ENCODE results near the gene NET1. TPM values are rescaled to one million over a fixed set of nuclear protein-coding genes. Genes with fewer than 3 reads are reported as not detected.
"Not testable (repeated sequence)": the region's sequence is repeated elsewhere in the genome, so short reads cannot be mapped to it uniquely, and the experiment has no call there.

NET1 gene
- total RNA-seq, 1 donor from 2014 or later = 90.5 TPM

GRCh38 chr10:5376450-5376849 lies 35.9 kb upstream of the NET1 start:
- Histone ChIP-seq H3F3A (ENCODE audit: low read depth) (peaks cover under 1% of the 10 kb centered on the region), H3K36me3 (no peaks in the 10 kb centered on the region), H3K79me2 (ENCODE audit: low read depth) (no peaks in the 10 kb centered on the region), H3K27ac (no peak overlapping the region), H3K27me3 (no peaks in the 10 kb centered on the region), H3K4me2 (no peak overlapping the region), H3K4me1 (no peaks in the 10 kb centered on the region), H3K9me3 (ENCODE audit: low read depth) (no peaks in the 10 kb centered on the region), H3K4me3 (no peak overlapping the region), H2AFZ (replicated peaks) (no peak overlapping the region), H4K20me1 (ENCODE audit: low read depth) (no peaks in the 10 kb centered on the region), H3K9ac (no peak overlapping the region)
- DNase-seq (ENCODE audit: low spot score) = peak; percentile 16
- TF ChIP-seq EZH2 (IDR thresholded peaks at IDR 0.05) = no peak
- TF ChIP-seq, protein P1, sequence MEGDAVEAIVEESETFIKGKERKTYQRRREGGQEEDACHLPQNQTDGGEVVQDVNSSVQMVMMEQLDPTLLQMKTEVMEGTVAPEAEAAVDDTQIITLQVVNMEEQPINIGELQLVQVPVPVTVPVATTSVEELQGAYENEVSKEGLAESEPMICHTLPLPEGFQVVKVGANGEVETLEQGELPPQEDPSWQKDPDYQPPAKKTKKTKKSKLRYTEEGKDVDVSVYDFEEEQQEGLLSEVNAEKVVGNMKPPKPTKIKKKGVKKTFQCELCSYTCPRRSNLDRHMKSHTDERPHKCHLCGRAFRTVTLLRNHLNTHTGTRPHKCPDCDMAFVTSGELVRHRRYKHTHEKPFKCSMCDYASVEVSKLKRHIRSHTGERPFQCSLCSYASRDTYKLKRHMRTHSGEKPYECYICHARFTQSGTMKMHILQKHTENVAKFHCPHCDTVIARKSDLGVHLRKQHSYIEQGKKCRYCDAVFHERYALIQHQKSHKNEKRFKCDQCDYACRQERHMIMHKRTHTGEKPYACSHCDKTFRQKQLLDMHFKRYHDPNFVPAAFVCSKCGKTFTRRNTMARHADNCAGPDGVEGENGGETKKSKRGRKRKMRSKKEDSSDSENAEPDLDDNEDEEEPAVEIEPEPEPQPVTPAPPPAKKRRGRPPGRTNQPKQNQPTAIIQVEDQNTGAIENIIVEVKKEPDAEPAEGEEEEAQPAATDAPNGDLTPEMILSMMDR (IDR thresholded peaks at IDR 0.05) = no peak
- TF ChIP-seq EZH2phosphoT487 (IDR thresholded peaks at IDR 0.05) = no peak
- peaks cover 13% of the 10 kb centered on the region for H3K9me3 Mint-ChIP-seq
- no peak overlapping the region for H3K27ac Mint-ChIP-seq
- peaks cover 6% of the 10 kb centered on the region for H3K27me3 Mint-ChIP-seq (ENCODE audit: insufficient read depth, low read depth)
- H3K36me3 Mint-ChIP-seq = peaks cover 3% of the 10 kb centered on the region
- no peak overlapping the region for H3K4me3 Mint-ChIP-seq
- H3K4me1 Mint-ChIP-seq = peaks cover 8% of the 10 kb centered on the region

DNA sequence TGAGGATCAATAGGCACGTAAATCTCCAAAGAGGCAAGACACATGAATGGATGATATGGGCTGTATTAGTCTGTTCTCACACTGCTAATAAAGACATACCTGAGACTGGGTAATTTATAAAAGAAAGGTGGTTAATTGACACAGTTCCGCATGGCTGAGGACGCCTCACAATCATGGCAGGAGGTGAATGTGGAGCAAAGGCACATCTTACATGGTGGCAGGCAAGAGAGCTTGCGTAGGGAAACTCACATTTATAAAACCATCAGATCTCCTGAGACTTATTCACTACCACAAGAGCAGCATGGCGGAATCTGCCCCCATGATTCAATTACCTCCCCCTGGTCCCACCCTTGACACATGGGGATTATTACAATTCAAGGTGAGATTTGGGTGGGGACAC lies 33.2 kb upstream of the NET1 start:
- H3F3A ChIP-seq (ENCODE audit: low read depth); H3K79me2 ChIP-seq (ENCODE audit: low read depth); H3K4me3 Mint-ChIP-seq; H3K9ac ChIP-seq; H3K4me1 Mint-ChIP-seq; H3K27ac ChIP-seq; H3K4me2 ChIP-seq; H2AFZ ChIP-seq (replicated peaks); H3K27me3 ChIP-seq; H3K27me3 Mint-ChIP-seq (ENCODE audit: insufficient read depth, low read depth); H3K4me3 ChIP-seq; H3K36me3 Mint-ChIP-seq; H3K9me3 Mint-ChIP-seq; H3K27ac Mint-ChIP-seq; H3K9me3 ChIP-seq (ENCODE audit: low read depth); H3K4me1 ChIP-seq; H3K36me3 ChIP-seq; DNase-seq (ENCODE audit: low spot score); H4K20me1 ChIP-seq (ENCODE audit: low read depth): not testable (repeated sequence)

GRCh38 chr10:5380395-5380794 lies 32.0 kb upstream of the NET1 start:
- not testable (repeated sequence) for H3K27ac ChIP-seq; H3K4me3 Mint-ChIP-seq; H3K36me3 ChIP-seq; H3K27me3 Mint-ChIP-seq (ENCODE audit: insufficient read depth, low read depth); H3F3A ChIP-seq (ENCODE audit: low read depth); H3K4me3 ChIP-seq; H4K20me1 ChIP-seq (ENCODE audit: low read depth); H3K4me1 Mint-ChIP-seq; H3K4me2 ChIP-seq; H2AFZ ChIP-seq (replicated peaks); H3K27ac Mint-ChIP-seq; H3K9me3 Mint-ChIP-seq; H3K27me3 ChIP-seq; H3K36me3 Mint-ChIP-seq; H3K9me3 ChIP-seq (ENCODE audit: low read depth); H3K4me1 ChIP-seq; H3K79me2 ChIP-seq (ENCODE audit: low read depth); DNase-seq (ENCODE audit: low spot score); H3K9ac ChIP-seq

DNA sequence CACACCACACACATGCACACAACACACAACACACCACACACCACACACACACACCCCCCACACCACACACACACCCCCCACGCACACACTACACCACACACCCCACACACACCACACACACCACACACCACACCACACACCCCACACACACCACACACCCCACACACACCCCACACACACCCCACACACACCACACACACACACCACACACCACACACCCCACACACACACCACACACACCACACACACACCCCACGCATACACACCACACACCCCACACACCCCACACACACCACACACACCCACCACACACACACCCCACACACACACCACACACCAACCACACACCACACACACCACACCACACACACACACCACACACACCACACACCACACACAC lies 31.2 kb upstream of the NET1 start:
- Mint-ChIP-seq H3K27ac (no peak overlapping the region), H3K27me3 (ENCODE audit: insufficient read depth, low read depth) (no peaks in the 10 kb centered on the region), H3K4me1 (no peaks in the 10 kb centered on the region), H3K4me3 (no peak overlapping the region), H3K9me3 (peaks cover 10% of the 10 kb centered on the region), H3K36me3 (no peaks in the 10 kb centered on the region)
- H2AFZ ChIP-seq (replicated peaks) = no peak overlapping the region
- no peaks in the 10 kb centered on the region for H3K9me3 ChIP-seq (ENCODE audit: low read depth)
- no peak overlapping the region for H3K4me3 ChIP-seq
- TF ChIP-seq EZH2phosphoT487 (IDR thresholded peaks at IDR 0.05) = no peak
- TF ChIP-seq, protein P1 (IDR thresholded peaks at IDR 0.05) = no peak
- TF ChIP-seq EZH2 (IDR thresholded peaks at IDR 0.05) = no peak
- H3K4me2 ChIP-seq = no peak overlapping the region
- H3K36me3 ChIP-seq = no peaks in the 10 kb centered on the region
- no peaks in the 10 kb centered on the region for H3K27me3 ChIP-seq
- no peak overlapping the region for H3K27ac ChIP-seq
- no peak overlapping the region for H3K9ac ChIP-seq
- no peaks in the 10 kb centered on the region for H3K79me2 ChIP-seq (ENCODE audit: low read depth)
- H4K20me1 ChIP-seq (ENCODE audit: low read depth) = no peaks in the 10 kb centered on the region
- H3K4me1 ChIP-seq = no peaks in the 10 kb centered on the region
- H3F3A ChIP-seq (ENCODE audit: low read depth) = no peaks in the 10 kb centered on the region
- DNase-seq (ENCODE audit: low spot score) = no peak

Data from neural progenitor cell (in vitro differentiated cells).